HG02588 (cell line): Measurements from ENCODE around the gene ALKBH8.
"Not testable (repeated sequence)": the region's sequence is repeated elsewhere in the genome, so short reads cannot be mapped to it uniquely, and the experiment has no call there.

ENCODE experiments used
- ATAC-seq: cut with Tn5 transposase; IDR thresholded peaks from one replicate; pipeline ENCODE4 v1.9.1; 2021; ENCODE audit warnings: mild to moderate bottlenecking, moderate library complexity; ENCODE audit not compliant: unreplicated experiment

ALKBH8 gene

DNA sequence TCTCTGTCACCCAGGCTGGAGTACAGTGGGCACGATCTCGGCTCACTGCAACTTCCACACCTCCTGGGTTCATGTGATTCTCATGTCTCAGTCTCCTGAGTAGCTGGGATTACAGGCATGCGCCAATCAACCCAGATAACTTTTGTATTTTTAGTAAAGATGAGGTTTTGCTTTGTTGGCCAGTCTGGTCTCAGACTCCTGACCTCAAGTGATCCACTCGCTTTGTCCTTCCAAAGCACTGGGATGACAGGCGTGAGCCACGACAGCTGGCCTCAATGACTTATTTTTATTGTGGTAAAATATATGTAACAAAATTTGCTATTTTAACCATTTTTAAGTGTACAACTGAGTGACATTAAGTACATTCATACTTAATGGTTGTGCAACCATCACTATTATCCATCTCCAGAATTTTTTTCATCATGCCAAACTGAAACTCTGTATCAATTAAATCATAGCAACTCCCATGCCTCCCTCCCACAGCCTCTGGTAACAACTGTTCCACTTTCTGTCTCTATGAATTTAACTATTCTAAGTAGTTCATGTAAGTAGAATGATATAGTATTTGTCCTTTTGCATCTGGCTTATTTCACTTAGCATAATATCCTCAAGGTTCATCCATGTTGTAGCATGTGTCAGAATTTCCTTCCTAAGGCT is 57.2 kb downstream of the ALKBH8 start:
- no peak for ATAC-seq

GRCh38 chr11:107505647-107506225 is 59.8 kb downstream of the ALKBH8 start:
- no peak for ATAC-seq

- ATAC-seq, result no peak
These were observed 60.6 kb downstream of the ALKBH8 start for GRCh38 chr11:107504981-107505380.

- no peak for ATAC-seq
These were observed 63.8 kb downstream of the ALKBH8 start for GRCh38 chr11:107501713-107502112.

GRCh38 chr11:107497371-107497770 is 68.2 kb downstream of the ALKBH8 start:
- not testable (repeated sequence) for ATAC-seq

GRCh38 chr11:107496011-107496410 is 69.5 kb downstream of the ALKBH8 start:
- no peak for ATAC-seq

DNA sequence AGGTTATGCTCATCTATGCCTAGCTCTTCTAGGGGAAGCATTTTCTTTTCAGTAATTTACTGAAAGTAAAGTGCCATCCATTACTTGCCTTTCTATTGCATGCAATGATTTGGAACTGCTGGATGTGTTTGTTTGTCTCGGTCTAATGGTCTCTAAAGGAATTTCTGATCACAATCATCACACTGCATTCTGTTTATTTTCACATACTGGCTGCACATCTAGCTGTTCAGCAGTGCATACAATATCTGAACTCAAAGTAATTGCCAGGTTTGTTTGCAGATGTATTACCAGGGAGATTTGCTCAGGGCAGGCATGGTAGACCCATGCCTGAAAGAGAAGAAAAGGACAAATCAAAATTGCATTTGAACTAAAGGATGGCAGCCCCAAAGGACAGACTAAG is 71.5 kb downstream of the ALKBH8 start:
- ATAC-seq, result no peak

GRCh38 chr11:107493117-107493516 is 72.4 kb downstream of the ALKBH8 start:
- no peak for ATAC-seq

DNA sequence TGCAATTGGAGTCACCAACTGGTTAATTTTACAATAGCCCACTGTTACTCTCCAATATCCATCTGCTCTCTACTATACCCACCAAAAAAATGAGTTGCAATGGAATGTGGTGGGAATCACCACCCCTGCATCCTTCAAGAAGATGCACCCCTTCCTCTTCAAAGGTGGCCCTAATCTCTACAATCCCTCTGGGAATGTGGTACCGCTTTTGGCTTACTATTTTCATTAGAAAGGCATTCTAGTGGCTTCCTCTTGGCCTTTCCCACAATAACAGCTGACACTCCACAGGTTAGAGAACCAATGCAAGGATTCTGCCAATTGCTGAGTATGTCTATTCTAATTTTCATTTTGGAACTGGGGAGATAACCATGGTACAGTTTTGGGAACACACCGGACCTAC is 74.7 kb downstream of the ALKBH8 start:
- ATAC-seq, result no peak

DNA sequence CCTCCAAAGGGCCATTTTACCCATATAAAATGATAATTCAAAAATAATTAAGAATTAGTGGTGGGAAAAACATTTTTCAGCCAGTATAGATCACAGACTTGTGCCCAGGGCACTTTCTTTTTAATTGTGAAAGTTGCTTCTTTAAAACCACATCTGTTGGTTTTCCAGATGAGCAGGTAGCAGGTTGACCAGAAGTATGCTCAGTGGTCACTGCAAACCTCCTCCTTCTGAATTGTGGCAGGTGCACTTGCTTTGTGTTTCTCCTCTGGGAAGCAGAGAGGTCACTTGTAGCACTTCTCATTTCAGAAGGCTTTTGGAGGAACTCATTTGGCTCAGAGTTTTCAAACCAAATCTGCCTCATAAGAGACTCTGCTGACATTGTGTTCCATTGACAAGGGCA is 83.3 kb downstream of the ALKBH8 start:
- no peak for ATAC-seq

- no peak for ATAC-seq
These were observed 86.6 kb downstream of the ALKBH8 start for GRCh38 chr11:107478922-107479321.

GRCh38 chr11:107477820-107478219 is 87.7 kb downstream of the ALKBH8 start:
- no peak for ATAC-seq

- no peak for ATAC-seq
These were observed 91.7 kb downstream of the ALKBH8 start for GRCh38 chr11:107473792-107474191.

DNA sequence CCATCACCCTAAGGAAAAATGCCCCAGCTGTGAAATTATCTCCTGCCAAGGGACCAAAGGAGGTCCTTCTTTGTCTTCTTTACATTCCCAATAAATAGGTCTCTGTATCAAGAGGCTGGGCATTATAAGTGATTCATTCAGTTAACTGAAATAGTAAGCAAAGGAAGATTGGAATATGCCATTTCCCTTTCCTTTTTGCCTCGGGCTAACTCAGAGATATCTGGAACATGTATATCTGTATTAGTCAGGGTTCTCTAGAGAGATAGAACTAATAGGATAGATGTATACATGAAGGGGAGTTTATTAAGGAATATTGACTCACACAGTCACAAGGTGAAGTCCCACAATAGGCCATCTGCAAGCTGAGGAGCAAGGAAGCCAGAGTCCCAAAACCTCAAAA is 92.6 kb downstream of the ALKBH8 start:
- ATAC-seq, result no peak

DNA sequence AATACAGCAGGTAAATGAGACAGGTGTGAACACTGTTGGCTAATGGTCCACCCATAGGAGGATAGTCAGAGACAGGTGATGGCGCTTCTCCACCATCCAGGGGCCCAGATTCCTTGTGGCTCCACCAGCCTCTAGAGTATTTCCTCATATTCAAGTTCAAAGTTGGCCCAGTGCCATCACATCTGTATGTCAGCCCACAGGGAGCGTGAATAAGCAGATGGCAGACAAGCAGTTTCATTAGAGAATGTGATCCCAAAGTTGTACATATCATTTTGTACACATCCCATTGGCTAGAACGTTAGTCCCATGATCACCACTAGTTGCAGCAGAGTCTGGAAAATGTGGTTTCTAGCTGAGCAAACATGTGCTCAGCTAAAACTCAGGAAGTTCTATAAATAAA is 96.9 kb downstream of the ALKBH8 start:
- ATAC-seq, result no peak

DNA sequence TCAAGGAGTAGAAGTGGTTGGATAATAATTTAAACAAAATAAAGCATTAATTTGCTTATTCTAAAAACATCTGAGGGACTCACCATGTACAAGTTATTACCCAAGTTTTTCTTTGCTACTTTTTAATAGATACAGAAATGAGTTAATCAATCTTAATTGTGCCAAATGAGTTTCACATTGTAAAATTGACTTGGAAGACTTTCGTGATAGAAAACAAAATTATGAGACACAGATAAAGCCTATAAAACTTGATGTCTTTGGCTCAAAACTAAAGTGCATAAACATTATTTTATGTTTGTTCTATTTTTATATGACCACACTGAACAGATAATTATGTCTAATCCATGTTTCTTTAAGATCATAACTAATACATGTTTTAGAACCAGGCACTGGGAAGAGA is 97.8 kb downstream of the ALKBH8 start:
- no peak for ATAC-seq

DNA sequence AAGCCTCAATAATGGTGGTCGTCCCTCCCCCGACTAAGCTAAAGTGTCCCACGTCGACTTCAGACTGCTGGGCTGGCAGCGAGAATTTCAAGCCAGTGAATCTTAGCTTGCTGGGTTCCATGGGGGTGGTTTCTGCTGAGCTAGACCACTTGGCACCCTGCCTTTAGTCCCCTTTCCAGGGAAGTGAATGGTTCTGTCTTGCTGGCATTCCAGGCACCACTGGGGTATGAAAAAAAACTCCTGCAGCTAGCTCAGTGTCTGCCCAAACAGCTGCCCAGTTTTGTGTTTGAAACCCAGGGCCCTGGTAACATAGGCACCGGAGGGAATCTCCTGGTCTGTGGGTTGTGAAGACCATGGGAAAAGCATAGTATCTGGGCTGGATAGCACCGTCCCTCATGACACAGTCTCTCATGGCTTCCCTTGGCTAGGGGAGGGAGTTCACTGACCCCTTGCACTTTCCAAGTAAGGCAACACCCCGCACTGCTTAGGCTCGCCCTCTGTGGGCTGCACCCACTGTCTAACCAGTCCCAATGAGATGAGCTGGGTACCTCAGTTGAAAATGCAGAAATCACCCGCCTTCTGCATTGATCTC is 99.2 kb downstream of the ALKBH8 start:
- not testable (repeated sequence) for ATAC-seq

DNA sequence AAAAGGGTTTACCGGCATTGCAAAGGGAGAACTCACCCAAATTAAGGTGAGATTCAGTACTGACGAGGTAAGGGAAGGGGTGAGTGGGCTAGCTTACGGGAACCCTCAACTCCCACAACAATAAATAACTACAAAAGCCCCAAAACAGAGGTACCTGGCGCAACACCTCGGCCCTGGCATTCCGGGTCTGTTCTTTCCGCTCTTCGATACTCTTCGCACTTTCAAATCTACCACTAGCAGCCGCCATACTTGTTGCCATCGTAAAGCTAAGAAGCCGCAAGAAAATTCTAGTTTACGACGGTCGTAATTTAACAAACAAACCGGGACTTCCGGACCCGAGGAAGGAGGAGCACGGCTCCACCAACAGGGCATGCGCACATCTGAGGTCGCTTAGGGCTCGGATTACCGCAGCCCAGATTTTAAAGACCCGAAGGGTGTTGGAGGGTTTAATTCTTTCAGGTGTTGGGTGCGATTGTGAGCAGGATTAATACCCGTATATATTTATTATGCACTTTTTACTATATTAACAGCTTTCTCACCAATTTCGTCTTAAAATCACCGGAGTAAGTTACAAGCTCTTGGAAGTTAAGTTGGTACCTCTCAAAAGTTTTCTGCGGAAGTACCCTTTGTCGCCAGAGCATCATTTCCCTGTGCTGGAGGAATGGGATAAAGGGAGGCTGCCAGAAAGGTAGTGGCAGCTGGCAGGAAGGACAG is 107.8 kb downstream of the ALKBH8 start, which contains the start of gene CWF19L2:
TSS of gene CWF19L2 (minus strand) at position 268 of the 714 bp plus-strand sequence. CDS start at position 259, 9 bp downstream.
- peak; percentile 99 for ATAC-seq

GRCh38 chr11:107457205-107457557 is 108.4 kb downstream of the ALKBH8 start:
- ATAC-seq, result peak; percentile 33

DNA sequence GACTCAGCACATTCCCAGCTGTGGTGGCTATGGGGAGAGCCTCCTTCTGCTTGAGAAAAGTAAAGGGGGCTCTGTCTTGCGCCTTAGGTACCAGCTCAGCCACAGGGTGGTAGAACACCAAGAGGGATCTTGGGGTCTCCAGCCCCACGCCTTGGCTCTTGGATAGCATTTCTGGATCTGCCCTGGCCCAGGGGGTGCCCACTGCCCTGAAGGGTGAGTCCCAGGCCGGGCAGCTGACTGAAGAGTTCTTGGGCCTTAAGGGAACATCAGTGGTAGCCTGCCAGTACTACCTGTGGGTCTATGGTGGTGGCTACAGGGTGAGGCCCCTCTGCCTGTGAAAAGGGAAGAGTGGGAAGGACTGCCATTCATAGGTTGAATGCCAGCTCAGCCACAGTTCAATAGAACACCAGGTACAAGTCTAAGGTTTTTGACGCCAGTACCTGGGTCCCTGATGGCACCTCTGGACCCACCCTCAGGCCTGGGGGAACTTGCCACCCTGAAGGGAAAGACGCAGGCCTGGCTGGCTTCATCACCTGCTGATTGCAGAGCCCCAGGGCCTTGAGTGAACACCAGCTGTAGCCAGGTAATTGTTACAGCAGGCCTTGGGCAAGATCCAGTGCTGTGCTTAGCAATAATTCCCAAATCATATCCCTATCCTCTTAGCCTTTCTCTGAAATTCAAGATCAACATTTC is 111.8 kb downstream of the ALKBH8 start:
- no peak for ATAC-seq
